D721Med (cell line): ENCODE data around the gene SMAD5.

Source experiments
- DNase-seq: peaks from one replicate; pipeline ENCODE4 v3.0.0; 2011; ENCODE audit warnings: low spot score; ENCODE audit not compliant: insufficient read length
- FAIRE-seq: peaks from 2 replicates; lab custom pipeline; 2011; peaks lifted over from hg19 to GRCh38; lab: Jason Lieb, UNC
- TF ChIP-seq, protein P1 (sequence below): IDR thresholded peaks from 2 replicates; pipeline ENCODE4 v1.5.1; 2012; ENCODE audit warnings: mild to moderate bottlenecking, control low read depth; ENCODE audit not compliant: insufficient read depth; ENCODE audit errors: missing control alignments

SMAD5 gene

DNA sequence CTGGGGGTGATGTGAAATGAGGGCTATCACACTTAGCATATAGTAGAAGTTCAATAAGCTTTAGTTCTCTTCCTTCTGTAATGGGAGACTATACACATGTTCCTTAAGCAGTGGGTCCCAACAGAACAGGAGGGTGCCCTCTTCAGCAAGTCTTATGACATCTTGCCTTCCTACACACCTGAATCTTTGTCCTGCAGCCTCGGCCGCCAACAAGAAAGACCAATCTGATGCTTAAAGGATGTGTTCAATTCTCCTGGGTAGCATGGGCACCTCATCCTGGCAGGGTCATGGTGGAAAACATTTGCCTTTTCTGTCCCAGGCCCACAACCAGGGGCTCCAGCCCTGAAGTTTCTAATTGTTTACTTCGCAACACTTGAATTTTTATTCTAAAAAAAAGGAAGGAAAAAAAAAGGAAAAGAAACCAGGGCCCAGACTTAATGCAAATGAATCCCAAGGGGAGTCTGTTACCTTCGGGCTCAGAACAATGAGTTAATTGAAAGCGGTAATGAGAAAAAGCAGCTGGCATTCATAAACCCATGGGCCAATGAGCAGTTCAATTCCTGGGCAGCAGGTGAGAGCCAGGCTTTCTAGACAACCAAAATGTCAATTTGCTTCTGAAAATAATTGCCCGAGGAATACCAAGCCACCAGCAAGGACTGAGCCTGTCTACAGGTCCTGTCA is 26.2 kb upstream of the SMAD5 start:
- TF ChIP-seq, protein P1, sequence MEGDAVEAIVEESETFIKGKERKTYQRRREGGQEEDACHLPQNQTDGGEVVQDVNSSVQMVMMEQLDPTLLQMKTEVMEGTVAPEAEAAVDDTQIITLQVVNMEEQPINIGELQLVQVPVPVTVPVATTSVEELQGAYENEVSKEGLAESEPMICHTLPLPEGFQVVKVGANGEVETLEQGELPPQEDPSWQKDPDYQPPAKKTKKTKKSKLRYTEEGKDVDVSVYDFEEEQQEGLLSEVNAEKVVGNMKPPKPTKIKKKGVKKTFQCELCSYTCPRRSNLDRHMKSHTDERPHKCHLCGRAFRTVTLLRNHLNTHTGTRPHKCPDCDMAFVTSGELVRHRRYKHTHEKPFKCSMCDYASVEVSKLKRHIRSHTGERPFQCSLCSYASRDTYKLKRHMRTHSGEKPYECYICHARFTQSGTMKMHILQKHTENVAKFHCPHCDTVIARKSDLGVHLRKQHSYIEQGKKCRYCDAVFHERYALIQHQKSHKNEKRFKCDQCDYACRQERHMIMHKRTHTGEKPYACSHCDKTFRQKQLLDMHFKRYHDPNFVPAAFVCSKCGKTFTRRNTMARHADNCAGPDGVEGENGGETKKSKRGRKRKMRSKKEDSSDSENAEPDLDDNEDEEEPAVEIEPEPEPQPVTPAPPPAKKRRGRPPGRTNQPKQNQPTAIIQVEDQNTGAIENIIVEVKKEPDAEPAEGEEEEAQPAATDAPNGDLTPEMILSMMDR = no peak
- DNase-seq (no peak), FAIRE-seq (no peak)

DNA sequence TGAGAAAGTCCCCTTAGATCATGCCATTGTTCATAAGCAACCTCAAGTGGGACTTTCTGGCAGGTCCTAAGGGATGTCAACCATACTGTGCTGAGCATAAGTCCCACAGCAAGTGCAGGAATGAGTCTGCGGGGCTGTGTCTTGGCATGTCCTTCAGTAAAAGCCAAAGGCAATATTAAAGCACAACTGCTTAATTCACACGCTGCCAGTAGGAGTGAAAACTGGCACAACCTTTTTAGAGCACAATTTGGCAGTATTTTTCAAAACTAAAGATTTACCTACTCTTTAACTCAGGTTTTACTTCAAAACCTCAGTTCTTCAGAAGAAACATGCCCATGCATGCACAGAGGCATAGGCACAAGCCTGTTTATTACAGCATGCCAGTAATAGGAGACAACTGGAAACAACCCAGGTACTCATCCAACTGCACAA is 24.4 kb upstream of the SMAD5 start:
- DNase-seq = no peak
- FAIRE-seq = no peak
- TF ChIP-seq, protein P1 = no peak

DNA sequence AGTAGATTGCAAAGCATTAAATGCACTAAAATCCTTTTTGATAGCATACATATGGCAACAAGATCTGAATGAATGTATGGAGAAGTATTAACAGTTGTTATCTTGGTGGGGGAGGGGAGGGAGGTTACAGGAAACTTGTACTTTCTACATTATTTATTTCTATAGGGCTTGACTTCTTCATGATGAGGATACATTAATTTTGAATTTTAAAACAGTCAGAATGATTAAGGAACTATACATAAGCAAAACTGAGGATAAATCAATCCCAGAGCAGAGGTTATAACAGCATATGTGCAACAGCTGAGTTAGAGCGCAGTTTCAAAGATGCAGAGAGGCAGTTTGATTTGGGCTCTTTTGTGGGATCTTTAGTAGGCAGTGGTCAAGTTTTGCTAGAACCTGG is 23.9 kb upstream of the SMAD5 start:
- DNase-seq (no peak), FAIRE-seq (no peak)
- TF ChIP-seq, protein P1 = no peak

DNA sequence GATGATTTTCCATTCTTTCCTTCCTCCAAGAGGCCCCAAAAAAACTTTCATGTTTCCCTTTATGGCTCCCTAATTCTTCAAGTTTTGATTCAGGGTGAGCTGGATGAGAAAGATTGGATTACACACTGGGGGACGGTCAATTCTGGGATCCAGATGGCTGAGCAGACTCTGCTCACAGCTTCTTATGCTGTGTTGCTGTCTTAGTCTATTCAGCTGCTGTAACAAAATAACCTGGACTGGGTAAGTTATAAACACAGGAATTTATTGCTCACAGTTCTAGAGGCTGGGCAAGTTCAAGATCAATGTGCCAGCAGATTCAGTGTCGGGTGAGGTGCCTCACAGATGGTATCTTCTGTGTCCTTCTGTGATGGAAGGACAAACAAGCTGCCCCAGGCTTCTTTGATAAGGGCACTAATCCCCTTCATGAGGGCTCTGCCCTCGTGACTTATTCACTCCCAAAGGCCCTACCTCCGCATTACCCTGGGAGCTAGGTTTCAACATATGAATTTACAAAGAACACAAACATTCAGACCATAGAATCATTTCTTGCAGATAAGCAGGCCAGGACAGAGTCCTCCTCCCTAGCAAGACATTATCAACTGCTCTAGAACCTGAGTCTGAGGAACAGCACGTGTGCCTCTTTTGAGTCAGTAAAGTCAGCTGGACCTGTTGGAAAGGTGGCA is 23.1 kb upstream of the SMAD5 start:
- DNase-seq = no peak
- FAIRE-seq = no peak
- TF ChIP-seq, protein P1 = no peak

DNA sequence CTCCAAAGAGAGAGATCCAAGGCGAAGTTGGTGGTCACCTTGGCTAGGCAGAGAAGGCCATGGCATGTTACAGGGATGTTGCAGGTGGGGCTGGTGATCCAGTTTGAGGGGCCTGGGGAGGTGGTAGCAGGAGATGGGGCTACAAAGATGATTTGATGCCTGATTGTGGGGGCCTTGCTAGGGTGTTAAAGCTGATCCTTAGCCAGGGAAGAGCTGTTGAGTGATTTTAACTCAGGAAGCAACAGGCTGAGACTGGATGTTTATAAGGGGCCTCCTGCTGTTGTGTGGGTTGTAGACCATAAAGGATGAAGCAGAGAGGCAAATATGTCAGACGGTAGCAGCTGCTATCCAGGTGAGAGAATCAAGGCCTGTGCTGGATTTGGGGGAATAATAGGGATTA is 19.0 kb upstream of the SMAD5 start:
- no peak for DNase-seq
- TF ChIP-seq, protein P1 = no peak
- no peak for FAIRE-seq

DNA sequence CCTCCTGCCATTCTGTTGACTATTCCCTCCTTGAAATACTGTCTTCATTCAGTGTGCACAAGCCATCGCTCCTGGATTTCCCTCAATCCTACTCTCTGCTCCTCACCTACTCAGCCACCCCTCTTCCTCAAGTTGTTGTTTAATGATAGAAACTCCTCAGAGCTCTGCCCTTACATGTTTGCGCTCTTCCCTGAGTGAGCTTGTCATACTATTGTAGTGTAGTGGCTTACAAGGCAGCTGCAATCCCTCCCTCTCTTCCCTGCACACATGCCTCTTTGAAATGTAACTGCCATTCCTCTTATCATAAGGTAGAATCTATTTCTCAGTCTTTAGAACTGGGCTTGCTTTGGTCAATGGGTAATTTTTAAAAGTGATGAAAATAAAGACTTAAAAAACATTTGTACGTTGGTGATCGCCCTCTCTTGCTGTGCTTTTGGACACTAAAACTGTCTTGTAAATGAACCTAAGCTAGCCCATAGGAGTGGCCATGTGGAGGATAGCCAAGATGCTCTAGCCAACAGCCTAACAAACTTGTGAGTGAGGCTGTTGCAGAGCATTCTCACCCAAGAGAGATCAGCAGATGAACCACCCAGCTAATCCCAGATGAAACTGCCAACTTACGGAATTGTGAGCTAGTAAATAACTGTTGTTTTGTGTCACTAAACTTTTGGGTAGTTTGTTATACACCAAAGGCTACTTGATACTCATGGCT is 18.1 kb upstream of the SMAD5 start:
- FAIRE-seq (no peak), DNase-seq (no peak)
- TF ChIP-seq, protein P1 = no peak
